GM21825 (cell line): ENCODE results near the gene LRRC27.
"Not testable (repeated sequence)": the region's sequence is repeated elsewhere in the genome, so short reads cannot be mapped to it uniquely, and the experiment has no call there.

Experiments used
- ATAC-seq: cut with Tn5 transposase; IDR thresholded peaks from one replicate; pipeline ENCODE4 v1.9.1; 2021; ENCODE audit warnings: mild to moderate bottlenecking, moderate library complexity; ENCODE audit not compliant: unreplicated experiment

Gene LRRC27

DNA sequence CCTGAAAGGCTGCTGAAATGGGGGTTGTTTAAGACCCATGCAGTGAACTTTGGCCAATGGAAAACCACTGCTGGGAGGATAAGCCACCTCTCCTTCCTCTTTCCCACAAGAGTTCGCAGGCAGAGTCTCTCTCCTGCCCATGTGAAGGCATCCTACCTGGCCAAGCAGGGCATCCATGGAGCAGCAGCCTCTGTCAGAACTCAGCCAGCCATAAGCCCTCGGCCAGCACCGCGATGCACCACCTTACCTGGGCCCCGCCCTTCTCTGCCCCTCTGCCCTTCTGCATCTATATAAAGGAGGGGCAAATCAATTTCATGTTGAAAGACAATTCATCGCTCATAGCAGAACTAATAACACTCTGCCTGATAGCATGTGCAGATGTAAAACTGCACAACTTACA is 18.1 kb upstream of the LRRC27 start:
- no peak for ATAC-seq

DNA sequence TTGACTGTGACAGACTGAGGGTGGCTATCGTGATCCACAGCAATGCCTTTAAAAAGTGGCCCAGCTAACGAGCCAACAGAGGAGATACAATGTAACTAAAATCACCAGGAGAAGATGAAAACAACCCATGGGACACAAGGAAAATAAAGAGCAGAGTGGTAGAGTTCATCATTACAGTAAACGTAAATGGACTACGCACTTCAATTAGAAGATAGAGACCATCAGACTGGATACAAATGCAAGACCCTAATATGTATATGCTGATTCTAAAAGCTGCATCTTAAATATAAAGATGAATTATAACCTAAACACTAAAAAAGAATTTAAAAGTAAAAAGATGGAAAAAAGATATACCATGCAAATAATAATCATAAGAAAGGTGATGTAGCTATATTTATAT is 17.7 kb upstream of the LRRC27 start:
- no peak for ATAC-seq

DNA sequence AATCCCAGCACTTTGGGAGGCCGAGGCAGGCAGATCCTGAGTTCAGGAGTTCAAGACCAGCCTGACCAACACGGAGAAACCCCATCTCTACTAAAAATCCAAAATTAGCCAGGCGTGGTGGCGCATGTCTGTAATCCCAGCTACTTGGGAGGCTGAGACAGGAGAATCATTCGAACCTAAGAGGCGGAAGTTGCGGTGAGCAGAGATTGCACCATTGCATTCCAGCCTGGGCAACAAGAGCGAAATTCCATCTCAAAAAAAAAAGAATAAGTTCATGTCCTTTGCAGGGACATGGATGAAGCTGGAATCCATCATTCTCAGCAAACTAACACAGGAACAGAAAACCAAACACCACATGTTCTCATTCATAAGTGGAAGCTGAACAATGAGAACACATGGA is 17.1 kb upstream of the LRRC27 start:
- not testable (repeated sequence) for ATAC-seq

DNA sequence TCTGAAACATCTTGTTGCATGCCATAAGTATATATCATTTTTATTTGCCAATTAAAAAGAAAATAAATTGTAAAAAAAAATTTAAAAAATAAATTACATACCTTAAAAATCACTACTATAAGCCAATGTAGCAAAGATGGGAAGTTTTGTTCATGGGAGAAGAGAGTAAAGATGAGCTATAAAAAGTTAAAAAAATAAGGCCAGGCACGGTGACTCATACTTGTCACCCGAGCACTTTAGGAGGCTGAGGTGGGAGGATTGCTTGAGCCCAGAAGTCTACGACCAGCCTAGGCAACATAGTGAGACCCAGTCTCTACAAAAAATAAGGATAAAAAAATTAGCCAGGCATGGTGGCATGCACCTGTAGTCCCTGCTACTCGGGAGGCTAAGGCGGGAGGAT is 15.9 kb upstream of the LRRC27 start:
- no peak for ATAC-seq

DNA sequence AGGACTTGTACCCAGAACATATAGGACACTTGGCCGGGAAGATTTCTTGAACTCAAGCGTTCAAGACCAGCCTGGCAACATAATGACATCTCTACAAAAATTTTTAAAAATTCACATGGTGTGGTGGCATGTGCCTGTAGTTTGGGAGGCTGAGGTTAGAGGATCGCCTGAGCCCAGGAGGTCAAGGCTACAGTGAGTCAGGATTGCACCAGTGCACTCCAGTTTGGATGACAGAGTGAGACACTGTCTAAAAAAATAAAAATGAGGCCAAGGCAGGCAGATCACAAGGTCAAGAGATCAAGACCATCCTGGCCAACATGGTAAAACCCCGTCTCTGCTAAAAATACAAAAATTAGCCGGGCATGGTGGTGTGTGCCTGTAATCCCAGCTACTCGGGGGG is 14.5 kb upstream of the LRRC27 start:
- not testable (repeated sequence) for ATAC-seq

DNA sequence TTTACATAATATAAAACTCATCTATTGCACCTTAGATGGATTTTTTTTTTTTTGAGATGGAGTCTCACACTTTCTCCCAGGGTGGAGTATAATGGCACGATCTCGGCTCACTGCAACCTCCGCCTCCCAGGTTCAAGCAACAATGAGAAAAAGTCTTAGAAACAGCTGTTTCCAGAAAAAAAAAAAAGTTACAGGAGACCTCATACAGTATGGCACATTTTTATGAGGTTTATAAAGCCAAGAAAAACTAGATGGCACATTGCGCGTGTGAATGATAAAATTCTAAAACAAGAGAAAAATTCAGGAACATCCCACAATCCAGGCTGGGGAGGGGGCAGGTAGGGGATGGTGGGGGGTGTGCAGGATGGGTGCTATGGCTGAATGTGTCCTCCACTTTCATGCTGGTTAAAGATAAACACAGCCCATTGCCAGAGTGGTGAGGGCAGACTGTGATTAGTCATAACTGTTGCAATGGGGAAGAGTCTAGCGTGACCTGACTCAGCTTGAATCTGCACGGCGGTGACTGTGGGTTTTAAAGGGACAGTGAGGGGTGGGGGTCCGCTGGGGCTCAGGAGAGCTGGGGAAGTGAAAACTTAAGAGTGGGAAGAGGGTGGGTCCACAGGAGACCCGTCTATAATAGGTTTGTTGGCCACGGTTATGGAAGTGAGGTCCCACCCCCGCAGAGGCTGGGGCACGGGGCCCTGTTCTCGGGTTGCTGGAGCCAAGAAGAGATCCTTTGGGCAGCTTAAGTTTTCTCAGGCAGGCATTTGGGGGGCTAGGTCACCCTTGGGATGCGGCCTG is 11.9 kb upstream of the LRRC27 start:
- peak; percentile 98 for ATAC-seq

DNA sequence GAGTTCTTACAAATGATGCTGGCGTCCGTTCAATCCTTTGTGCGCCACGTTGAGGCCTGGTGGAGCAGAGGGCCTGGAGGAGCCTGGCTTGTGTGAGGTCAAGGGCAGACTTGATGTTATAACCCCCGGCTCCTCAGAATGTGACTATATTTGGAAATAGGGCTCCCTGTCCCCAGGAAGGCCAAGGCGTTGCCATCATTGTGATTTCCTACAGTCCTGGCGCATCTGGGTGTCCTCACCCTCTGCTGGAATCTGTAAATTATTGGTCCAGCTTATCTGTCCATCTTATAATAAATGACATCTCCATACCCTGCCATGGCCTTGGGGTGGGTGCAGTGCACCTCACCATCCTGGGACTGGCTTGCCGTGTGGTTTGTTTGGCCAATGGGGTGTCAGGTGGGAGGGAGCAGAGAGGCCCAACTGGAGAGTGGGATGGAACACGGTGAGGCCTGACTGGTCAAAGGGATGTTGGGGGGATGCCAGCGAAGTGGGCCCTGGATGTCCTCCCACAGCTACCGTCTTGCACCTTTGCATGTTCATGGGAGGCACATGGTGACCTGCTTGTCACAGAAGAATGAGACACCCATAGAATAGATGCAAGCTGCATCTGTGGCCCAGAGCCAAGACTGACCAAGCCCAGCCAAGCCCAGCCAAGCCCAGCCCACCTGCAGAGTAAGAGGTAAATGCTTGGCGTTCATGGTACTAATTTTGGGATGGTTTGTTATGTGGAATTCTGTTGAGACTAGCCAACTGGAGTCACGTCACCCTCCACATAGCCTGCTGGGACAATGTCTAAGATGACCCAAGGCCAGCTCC is 11.1 kb upstream of the LRRC27 start:
- no peak for ATAC-seq

DNA sequence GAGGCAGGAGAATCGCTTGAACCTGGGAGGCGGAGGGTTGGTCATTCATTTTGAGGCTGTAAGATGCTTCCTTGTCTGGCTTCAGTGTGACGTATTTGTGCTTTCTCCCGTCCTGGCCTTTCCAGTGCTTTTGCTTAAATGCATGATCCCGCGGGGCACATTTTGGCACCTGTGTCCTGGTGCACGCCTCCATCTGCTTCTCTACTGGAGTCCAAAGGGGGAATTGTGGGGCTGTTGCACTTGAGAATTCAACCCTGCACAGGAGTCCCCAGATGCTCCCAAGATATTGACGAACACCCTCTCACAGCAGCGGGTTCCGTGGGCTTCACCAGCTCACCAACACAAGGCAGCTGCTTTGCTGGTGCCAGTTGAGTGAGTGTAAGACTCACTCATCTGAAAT is 10.3 kb upstream of the LRRC27 start:
- no peak for ATAC-seq

DNA sequence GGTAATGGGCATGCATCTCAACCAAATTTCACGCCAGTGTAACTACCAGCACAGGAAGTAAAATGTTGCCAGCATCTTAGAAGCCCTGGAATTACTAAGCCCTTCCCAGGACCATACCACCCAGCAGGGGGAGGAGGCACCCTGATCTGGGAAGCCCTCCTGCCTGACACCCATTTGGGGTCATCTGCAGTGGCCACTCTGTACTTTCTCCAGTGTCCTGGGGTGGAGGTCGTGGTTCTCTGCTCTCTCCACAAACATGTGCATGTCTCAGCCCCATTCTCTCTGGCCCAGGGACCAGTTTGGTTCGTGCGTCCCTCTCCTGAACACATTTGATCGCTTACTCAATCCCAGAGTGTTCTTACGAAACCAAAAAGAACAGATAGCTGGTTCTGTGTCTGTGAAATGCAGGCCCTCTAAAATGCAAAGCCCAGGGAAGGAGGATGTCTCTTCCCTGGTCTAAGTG is 9.4 kb upstream of the LRRC27 start:
- no peak for ATAC-seq

DNA sequence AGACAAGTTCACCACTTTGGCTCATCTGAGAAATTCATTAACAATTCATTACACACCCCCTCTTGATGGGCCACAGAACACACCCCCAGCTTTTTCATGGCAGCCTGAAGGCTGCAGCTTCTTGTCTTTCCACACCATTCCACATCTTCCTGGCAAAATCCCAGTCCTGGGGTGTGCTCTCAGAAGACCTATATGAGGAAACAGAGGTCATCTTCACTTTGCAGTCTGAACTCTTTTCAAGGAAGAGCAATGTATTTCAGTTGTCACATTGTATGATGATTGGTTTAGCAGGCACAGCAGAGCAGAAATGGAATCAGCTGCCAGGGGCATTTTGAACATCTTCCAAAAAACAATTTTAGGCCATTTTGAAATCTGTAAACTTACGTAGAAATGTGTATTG is 7.8 kb upstream of the LRRC27 start:
- no peak for ATAC-seq

DNA sequence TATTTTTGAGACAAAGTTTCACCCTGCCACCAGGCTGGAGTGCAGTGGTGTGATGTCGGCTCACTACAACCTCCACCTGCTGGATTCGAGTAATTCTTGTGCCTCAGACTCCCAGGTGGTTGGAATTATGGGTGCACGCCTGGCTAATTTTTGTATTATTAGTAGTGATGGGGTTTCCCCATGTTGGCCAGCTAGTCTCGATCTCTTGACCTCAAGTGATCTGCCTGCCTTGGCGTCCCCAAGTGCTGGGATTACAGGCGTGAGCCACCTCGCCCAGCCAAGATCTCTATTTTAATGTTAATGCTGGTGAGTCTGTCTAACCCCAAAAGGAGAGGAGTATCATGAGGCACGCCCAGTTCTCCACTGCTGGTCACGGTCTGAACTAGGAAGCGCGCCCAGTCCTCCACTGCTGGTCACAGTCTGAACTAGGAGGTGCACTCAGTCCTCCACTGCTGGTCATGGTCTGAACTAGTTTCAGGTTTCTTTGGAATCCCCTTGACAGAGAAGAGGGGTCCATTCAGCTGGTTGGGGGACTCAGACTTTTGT is 5.6 kb upstream of the LRRC27 start:
- no peak for ATAC-seq

DNA sequence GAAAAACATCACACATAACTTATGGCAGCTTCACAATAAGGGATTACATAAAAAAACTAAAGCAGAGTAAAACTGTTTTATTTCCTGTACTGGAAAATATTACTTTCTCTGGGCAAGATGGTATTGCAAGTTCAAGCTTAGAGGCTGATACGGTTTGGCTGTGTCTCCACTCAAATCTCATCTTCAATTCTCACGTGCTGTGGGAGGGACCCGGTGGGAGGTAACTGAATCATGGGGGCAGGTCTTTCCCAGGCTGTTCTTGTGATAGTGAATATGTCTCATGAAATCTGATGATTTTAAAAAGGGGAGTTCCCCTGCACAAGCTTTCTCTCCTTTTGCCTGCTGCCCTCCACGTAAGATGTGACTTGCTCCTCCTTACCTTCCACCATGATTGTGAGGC is 5.1 kb upstream of the LRRC27 start:
- ATAC-seq: no peak

DNA sequence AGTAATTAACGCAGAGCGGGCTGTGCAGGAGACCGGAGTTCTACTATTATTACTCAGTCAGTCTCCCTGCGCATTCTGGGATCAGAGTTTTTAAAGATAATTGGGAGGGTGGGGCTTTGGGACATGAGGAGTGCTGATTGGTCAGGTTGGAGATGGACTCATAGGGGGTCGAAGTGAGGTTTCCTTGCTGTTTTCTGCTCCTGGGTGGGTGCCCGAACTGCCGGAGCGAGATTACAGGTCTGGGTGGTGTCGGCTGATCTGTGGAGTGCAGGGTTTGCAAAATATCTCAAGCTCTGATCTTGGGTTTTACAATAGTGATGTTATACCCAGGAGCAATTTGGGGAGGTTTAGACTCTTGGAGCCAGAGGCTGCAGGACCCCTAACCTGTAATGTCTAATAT is 3.9 kb upstream of the LRRC27 start:
- no peak for ATAC-seq

DNA sequence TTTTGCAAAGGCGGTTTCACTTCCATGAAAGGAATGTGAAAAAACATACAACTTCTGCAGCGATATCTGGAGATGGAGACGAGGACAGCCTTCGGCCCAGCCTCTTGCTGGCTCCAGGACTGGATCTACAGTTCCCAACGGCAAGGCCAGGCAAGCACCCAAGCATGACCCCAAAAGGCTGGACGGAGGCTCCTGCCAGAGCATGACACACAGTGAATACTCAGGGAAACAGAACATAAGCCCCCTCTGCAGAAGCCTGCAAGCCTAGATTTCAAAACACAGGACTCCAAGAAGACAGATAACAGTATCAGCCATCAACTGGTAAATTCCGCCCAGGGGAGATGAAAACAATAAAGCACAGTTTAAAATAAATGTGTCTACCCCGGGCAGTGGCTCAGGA is 3.3 kb upstream of the LRRC27 start:
- ATAC-seq: no peak

DNA sequence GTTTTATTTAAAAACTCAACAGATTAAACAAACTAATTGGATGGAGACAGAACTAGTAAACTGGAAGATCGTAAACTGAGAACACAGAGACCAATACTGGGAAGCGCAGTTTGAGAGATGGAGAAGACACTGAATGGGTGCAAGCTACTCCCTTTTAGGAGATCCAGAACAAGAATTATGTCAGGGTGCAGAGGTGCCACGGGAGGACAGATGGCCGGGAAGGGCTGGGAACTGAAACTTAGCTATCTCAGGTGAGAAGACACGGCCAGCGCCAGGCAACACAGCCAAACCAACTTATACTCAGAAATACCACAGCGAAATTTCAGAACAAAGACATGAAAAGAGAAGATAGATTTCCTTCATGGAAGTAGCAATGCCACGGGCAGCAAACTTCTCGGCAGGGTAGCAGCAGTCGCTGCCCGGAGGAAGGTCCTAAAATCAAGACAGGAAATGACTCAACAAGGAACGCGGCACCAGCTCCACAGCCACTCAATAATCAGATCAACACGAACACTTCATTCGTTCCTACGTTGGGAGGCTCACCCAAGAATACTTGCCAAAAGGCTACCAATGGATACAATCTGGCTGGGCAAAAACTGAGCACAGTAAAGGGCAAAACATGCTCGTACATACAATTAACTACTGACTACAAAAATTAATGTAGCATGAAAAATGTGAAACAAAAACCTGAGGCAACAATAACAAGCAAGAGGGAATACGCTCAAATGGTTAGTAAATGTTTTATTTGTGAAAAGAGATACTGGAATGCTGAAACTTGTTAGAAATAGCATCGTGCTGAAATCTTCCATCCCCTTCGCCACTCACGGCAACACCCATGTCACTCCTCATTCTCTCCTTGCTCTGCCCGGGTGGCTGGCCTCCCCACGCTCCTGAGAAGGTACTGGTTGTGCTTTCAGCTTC is 2.2 kb upstream of the LRRC27 start:
- ATAC-seq: no peak

DNA sequence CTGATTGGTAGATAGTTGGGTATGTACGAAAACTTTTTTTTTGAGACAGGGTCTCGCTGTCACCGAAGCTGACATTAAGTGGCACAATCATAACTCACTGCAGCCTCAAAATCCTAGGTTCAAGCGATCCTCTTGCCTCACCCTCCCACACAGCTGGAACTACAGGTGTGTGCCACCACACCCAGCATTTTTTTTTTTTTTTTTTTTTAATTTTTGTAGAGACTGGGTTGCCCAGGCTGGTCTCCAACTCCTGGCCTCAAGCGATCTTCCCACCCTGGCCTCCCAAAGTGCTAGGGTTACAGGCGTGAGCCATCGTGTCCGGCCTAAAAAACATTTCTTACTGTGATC is 1.5 kb upstream of the LRRC27 start:
- ATAC-seq: no peak

DNA sequence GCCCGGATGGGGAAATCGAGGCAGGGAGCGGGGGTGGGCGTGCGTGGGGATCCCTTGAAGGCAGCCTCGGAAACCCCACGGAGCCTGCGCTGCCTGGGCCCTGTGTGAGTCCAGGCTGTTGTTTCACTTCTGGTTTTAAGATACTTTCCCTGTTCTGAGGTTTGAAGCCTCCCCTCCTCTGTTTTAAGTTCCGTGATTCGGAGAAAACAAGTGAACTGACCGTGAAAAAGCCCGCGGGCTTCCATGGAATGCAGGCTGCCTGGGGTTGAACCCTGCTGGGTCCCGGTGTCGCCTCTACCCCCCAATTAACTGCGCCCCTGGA is 401 bp downstream of the LRRC27 start:
- peak; percentile 32 for ATAC-seq

DNA sequence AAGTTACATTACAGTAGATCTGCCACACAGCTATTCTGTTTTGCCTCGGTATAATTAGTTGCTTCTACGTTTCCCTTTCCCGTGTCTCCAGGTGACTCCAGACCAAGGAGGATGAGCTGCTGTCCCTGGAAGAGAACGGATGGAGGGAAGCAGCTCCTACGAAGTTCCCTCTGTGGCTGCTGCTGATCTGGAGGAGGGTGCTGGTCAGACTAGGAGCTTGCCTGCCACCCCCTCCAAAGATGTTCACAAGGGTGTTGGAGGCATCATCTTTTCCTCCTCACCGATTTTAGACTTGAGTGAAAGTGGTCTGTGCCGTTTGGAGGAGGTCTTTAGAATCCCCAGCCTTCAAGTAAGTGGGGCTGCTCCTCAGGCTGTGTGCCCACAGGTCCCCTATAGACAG is 1.4 kb downstream of the LRRC27 start:
- ATAC-seq: no peak

DNA sequence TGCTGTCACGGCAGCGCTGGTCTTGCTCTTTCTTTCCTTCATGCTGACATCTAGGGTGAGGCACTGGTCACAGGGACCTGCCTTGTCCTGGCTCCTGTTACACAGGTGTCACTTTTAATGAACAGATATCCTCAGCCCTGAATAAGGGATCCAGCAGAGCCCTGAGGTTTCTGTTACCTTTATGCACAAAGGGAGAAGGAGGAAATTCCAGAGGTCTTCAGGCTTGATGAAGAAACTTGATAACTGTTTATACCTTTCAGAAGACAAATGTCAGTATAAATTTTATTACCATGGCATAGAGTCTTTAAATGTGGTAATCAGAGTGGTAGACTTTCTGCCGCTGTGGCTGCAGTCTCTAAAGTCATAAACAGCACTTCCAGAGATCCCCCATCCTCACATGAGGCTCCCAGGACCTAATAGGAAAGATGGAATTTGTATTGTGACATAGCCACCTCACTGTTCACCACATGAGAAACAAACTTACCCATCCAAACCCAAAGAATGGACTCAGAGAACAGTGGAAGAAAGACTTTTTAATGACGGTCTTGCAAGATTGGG is 2.7 kb downstream of the LRRC27 start:
- no peak for ATAC-seq

DNA sequence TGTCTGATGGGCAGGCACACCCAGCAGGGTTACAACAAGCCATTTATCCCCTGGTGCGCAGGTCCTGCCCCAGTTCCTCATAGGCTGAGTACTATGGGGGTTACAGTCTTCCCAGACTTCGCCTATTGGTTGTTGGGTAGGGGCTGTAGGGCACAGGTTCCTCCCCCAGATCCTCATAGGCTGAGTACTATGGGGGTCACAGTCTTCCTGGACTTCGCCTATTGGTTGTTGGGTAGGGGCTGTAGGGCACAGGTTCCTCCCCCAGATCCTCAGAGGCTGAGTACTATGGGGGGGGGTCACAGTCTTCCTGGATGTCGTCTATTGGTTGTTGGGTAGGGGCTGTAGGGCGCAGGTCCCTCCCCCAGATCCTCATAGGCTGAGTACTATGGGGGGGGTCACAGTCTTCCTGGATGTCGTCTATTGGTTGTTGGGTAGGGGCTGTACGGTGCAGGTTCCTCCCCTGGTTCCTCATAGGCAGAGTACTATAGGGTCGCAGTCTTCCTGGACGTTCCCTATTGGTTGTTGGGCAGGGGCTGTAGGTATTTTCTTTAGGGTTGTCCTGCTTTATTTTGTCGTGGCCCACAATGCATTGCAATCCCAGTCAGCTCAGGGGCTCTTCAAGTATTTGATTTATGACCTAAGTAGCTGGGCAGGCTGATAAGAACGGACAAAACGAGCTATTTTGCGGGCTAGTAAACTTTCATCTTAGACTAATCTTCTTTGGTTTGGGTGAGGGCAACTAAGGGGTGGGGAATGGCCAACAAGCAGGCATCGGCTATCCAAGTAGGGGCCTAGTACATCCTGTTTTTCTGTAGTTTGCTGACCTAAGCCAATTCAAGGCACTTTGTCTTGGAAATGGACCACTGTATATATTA is 3.4 kb downstream of the LRRC27 start:
- peak; percentile 42 for ATAC-seq
